H1 (cell line): ENCODE results near the gene SHTN1. TPM values are rescaled to one million over a fixed set of nuclear protein-coding genes. Genes with fewer than 3 reads are reported as not detected.

Source experiments
- CTCF ChIA-PET: fragments of 300-600 bp; sonication (Branson Sonifier 250); formaldehyde crosslinking; loops from one replicate; lab custom pipeline; 2021; ENCODE audit not compliant: partially characterized antibody; lab: Charles Lee
- POLR2A ChIA-PET: fragments of 300-600 bp; sonication (Branson Sonifier 250); formaldehyde crosslinking; loops from one replicate; lab custom pipeline; 2021; ENCODE audit warnings: inconsistent platforms; ENCODE audit not compliant: partially characterized antibody; lab: Charles Lee
- DNase-seq, 2 experiments: peaks; one replicate each; pipeline versions ENCODE4 v3.0.0 to v3.0.0-alpha.2; 2010 to 2022; ENCODE audit warnings: low spot score in 2 of 2, low read depth in 1 of 2, mixed read lengths in 1 of 2
- FAIRE-seq: peaks from 2 replicates; lab custom pipeline; 2011; peaks lifted over from hg19 to GRCh38; lab: Jason Lieb, UNC
- H2AFZ ChIP-seq: 2 replicates; pipeline ENCODE4 v1.8.1; 2012; ENCODE audit warnings: low read length, inconsistent platforms
- H2AK5ac ChIP-seq: 2 replicates; pipeline ENCODE4 v1.6.1; 2013; ENCODE audit warnings: low read depth, low read length
- H2BK120ac ChIP-seq: replicated peaks from 2 replicates; pipeline ENCODE3; 2013; ENCODE audit warnings: low read depth, low read length, inconsistent platforms
- H2BK12ac ChIP-seq: 2 replicates; pipeline ENCODE4 v1.6.1; 2013; ENCODE audit warnings: low read depth, low read length
- H2BK15ac ChIP-seq: 2 replicates; pipeline ENCODE4 v1.6.1; 2013; ENCODE audit warnings: low read length
- H2BK20ac ChIP-seq: 2 replicates; pipeline ENCODE4 v1.6.1; 2013; ENCODE audit warnings: low read length
- H2BK5ac ChIP-seq: 2 replicates; pipeline ENCODE4 v1.6.1; 2013; ENCODE audit warnings: low read depth, low read length
- H3K14ac ChIP-seq: 2 replicates; pipeline ENCODE4 v1.6.1; 2013; ENCODE audit warnings: inconsistent platforms; ENCODE audit not compliant: insufficient read length
- H3K18ac ChIP-seq: 2 replicates; pipeline ENCODE4 v1.6.1; 2013; ENCODE audit warnings: low read length; ENCODE audit errors: extremely low read depth
- H3K23ac ChIP-seq: 2 replicates; pipeline ENCODE4 v1.6.1; 2013; ENCODE audit warnings: inconsistent platforms; ENCODE audit not compliant: insufficient read length
- H3K23me2 ChIP-seq: 2 replicates; pipeline ENCODE4 v1.6.1; 2013; ENCODE audit warnings: low read depth, low read length
- H3K27ac ChIP-seq: 2 replicates; pipeline ENCODE4 v1.6.1; 2011; ENCODE audit warnings: low read depth, low read length, inconsistent platforms
- H3K27me3 ChIP-seq, 4 experiments: replicated peaks in 1 of 4; 1 replicate in 1 of 4; 2 replicates in 3 of 4; pipeline versions ENCODE4 v1.6.1 to v1.8.1; 2011 to 2013; ENCODE audit warnings: low read length in 3 of 4, mild to moderate bottlenecking in 3 of 4, inconsistent platforms in 2 of 4, mixed read lengths in 2 of 4, moderate library complexity in 1 of 4; ENCODE audit not compliant: control insufficient read depth in 3 of 4, insufficient read depth in 3 of 4; ENCODE audit errors: extremely low read depth in 1 of 4
- H3K36me3 ChIP-seq, 4 experiments: 2 replicates each; pipeline versions ENCODE4 v1.6.1 to v1.8.1; 2011 to 2013; ENCODE audit warnings: mild to moderate bottlenecking in 4 of 4, low read length in 3 of 4, moderate library complexity in 2 of 4, control low read depth in 1 of 4, inconsistent platforms in 1 of 4; ENCODE audit not compliant: insufficient read depth in 4 of 4, control insufficient read depth in 2 of 4
- H3K4ac ChIP-seq: replicated peaks from 2 replicates; pipeline ENCODE3; 2013; ENCODE audit warnings: low read length, low read depth, mixed read lengths, inconsistent platforms; ENCODE audit not compliant: insufficient read length
- H3K4me1 ChIP-seq, 4 experiments: replicated peaks in 1 of 4; 1 replicate in 1 of 4; 2 replicates in 3 of 4; pipeline versions ENCODE4 v1.6.1 to v1.8.1; 2011 to 2013; ENCODE audit warnings: low read length in 3 of 4, inconsistent platforms in 2 of 4, mixed read lengths in 1 of 4; ENCODE audit not compliant: insufficient read depth in 4 of 4, control insufficient read depth in 3 of 4
- H3K4me2 ChIP-seq, 2 experiments: 2 replicates each; pipeline versions ENCODE4 v1.6.1 to v1.8.1; 2011 to 2013; ENCODE audit warnings: low read depth in 2 of 2, low read length in 2 of 2, control low read depth in 1 of 2, inconsistent platforms in 1 of 2, mild to moderate bottlenecking in 1 of 2; ENCODE audit not compliant: insufficient read depth in 1 of 2
- H3K4me3 ChIP-seq, 4 experiments: fragments of 200-600, 300-600 bp in 1 of 4; sonication (generic), shearing (Covaris generic), sonication (Bioruptor Twin) in 1 of 4; 2 replicates each; pipeline versions ENCODE4 v1.5.1 to v1.8.1; 2011 to 2016; ENCODE audit warnings: low read length in 4 of 4, low read depth in 3 of 4, control low read depth in 2 of 4, inconsistent platforms in 2 of 4, mild to moderate bottlenecking in 2 of 4, mixed read lengths in 1 of 4, moderate library complexity in 1 of 4; ENCODE audit not compliant: insufficient read depth in 2 of 4; ENCODE audit errors: extremely low read depth in 1 of 4
- H3K56ac ChIP-seq: replicated peaks from 2 replicates; pipeline ENCODE3; 2013; ENCODE audit warnings: low read depth, mild to moderate bottlenecking, mixed read lengths, low read length, inconsistent platforms; ENCODE audit not compliant: insufficient read length
- H3K79me1 ChIP-seq: 2 replicates; pipeline ENCODE4 v1.6.1; 2013; ENCODE audit warnings: low read depth, low read length, control low read depth
- H3K79me2 ChIP-seq, 2 experiments: 2 replicates each; pipeline versions ENCODE4 v1.6.1 to v1.8.1; 2012 to 2013; ENCODE audit warnings: low read length in 2 of 2, mild to moderate bottlenecking in 2 of 2, inconsistent platforms in 1 of 2; ENCODE audit not compliant: insufficient read depth in 2 of 2, control insufficient read depth in 1 of 2
- H3K9ac ChIP-seq, 4 experiments: replicated peaks in 1 of 4; 1 replicate in 1 of 4; 2 replicates in 3 of 4; pipeline versions ENCODE4 v1.6.1 to v1.8.1; 2011 to 2013; ENCODE audit warnings: low read depth in 3 of 4, low read length in 3 of 4, control low read depth in 2 of 4, mild to moderate bottlenecking in 2 of 4, moderate library complexity in 2 of 4, inconsistent platforms in 1 of 4; ENCODE audit errors: extremely low read depth in 1 of 4
- H3K9me3 ChIP-seq, 2 experiments: 2 replicates each; pipeline versions ENCODE4 v1.6.1 to v1.8.1; 2012 to 2013; ENCODE audit warnings: mild to moderate bottlenecking in 2 of 2, moderate library complexity in 2 of 2, control low read depth in 1 of 2, inconsistent platforms in 1 of 2, low read depth in 1 of 2, low read length in 1 of 2, mixed read lengths in 1 of 2; ENCODE audit not compliant: insufficient read depth in 2 of 2
- H4K20me1 ChIP-seq, 2 experiments: replicated peaks in 1 of 2; 2 replicates each; pipeline versions ENCODE3 to v1.8.1; 2011 to 2013; ENCODE audit warnings: inconsistent platforms in 2 of 2, low read length in 2 of 2, mild to moderate bottlenecking in 1 of 2; ENCODE audit not compliant: insufficient read depth in 2 of 2, control insufficient read depth in 1 of 2
- H4K5ac ChIP-seq: 2 replicates; pipeline ENCODE4 v1.6.1; 2013; ENCODE audit warnings: low read length, low read depth, mixed read lengths, inconsistent platforms; ENCODE audit not compliant: insufficient read length
- H4K8ac ChIP-seq: 2 replicates; pipeline ENCODE4 v1.8.0; 2013; ENCODE audit warnings: mild to moderate bottlenecking, moderate library complexity, low read length, inconsistent platforms; ENCODE audit not compliant: insufficient read depth; ENCODE audit errors: extremely low read depth
- H4K91ac ChIP-seq: replicated peaks from 2 replicates; pipeline ENCODE3; 2013; ENCODE audit warnings: low read length, mixed read lengths, inconsistent platforms; ENCODE audit not compliant: insufficient read length
- CBX5 ChIP-seq: fragments of 300-800, 300-1000 bp; sonication (generic); IDR thresholded peaks from 2 replicates; pipeline ENCODE4 v1.7.1; 2016; ENCODE audit warnings: antibody characterized with exemption, low read length, low read depth
- E2F6 ChIP-seq: IDR thresholded peaks from 2 replicates; pipeline ENCODE4 v1.6.1; 2012; ENCODE audit warnings: inconsistent platforms
- ZNF274 ChIP-seq: IDR thresholded peaks from 2 replicates; pipeline ENCODE4 v1.7.0; 2012; ENCODE audit warnings: low read length, borderline replicate concordance; ENCODE audit errors: extremely low read depth
- WGBS, 2 experiments: shearing (Covaris generic) in 1 of 2; methylation state at CpG; one replicate each; pipeline versions ENCODE4 v1.1.6 to v1.1.7; 2013 to 2015; ENCODE audit warnings: low lambda C conversion rate in 2 of 2, mixed read lengths in 2 of 2, inconsistent platforms in 1 of 2, low coverage in 1 of 2, missing lambda C conversion rate in 1 of 2; ENCODE audit not compliant: insufficient replicate concordance in 2 of 2, insufficient coverage in 1 of 2, insufficient read length in 1 of 2; ENCODE audit errors: extremely low coverage in 1 of 2, missing lambda C conversion rate in 1 of 2; 5-methylcytosine and 5-hydroxymethylcytosine counted together
- polyA plus RNA-seq, 7 experiments: library from polyadenylated mRNA; depleted of rRNA in 3 of 7; stranded (reverse) in 5 of 7; unstranded in 2 of 7; fragments of >200 nt in 5 of 7; fragments of 200-250 nt in 2 of 7; gene quantifications; 1 replicate in 5 of 7; 2 replicates in 1 of 7; 4 replicates in 1 of 7; pipeline versions ENCODE4 v1.2.1 to v1.2.3, GENCODE V29; 2011 to 2013; ENCODE audit warnings: missing spikeins in 2 of 7, mixed read lengths in 2 of 7
- total RNA-seq: library from RNA; stranded (reverse); fragmentation: NEBNext Ultra II Directional; extraction: Animal tissue kit (Norgen Biotek cat#: 25700); gene quantifications from 2 replicates; pipeline ENCODE4 v1.2.1, GENCODE V29; 2021

The SHTN1 gene
- total and polyA plus RNA-seq, 2 of the 8 experiments (the other 6 are each of a cell fraction or from before 2014, with no cell fraction given), result 3.3 to 12.7 TPM

GRCh38 chr10:116985611-116986010 lies 19.4 kb downstream of the SHTN1 start:
- Histone ChIP-seq H2AFZ (no peak overlapping the region), H2BK5ac (no peak overlapping the region), H3K4me2 (no peak overlapping the region), H3K23ac (no peak overlapping the region), H3K79me2 (peaks cover 0 to 3% of the 10 kb centered on the region in 2 experiments; a peak in 1 of 4 replicates), H3K18ac (no peak overlapping the region), H3K36me3 (no peaks in the 10 kb centered on the region), H3K79me1 (no peaks in the 10 kb centered on the region), H3K9ac (no peak overlapping the region), H3K56ac (no peak overlapping the region), H3K9me3 (no peaks in the 10 kb centered on the region), H2BK12ac (no peak overlapping the region), H4K20me1 (no peaks in the 10 kb centered on the region), H2AK5ac (no peak overlapping the region), H3K4me1 (peaks cover 0 to 5% (median 3%) of the 10 kb centered on the region in 4 experiments; a peak in 4 of 7 replicates), H4K91ac (no peak overlapping the region), H2BK20ac (no peak overlapping the region), H3K4me3 (no peak overlapping the region), H3K14ac (no peak overlapping the region), H2BK15ac (no peak overlapping the region), H4K5ac (no peak overlapping the region), H3K4ac (no peak overlapping the region), H4K8ac (no peak overlapping the region), H2BK120ac (no peak overlapping the region), H3K27ac (no peak overlapping the region), H3K23me2 (no peaks in the 10 kb centered on the region), H3K27me3 (no peaks in the 10 kb centered on the region)
- DNase-seq, result no peak
- ChIA-PET POLR2A (no interaction called here), CTCF (interaction anchor here (0.5 to 1.8 kb wide), 3 partner anchors 11 to 779 kb away, joined by 3 to 6 read pairs (median 4); no protein-coding TSS in a partner anchor)
- 86% methylated on average over 2 of the region's 2 CpGs; no CpG with 5 or more reads in 1 of the 2 experiments for WGBS, 2 experiments
- FAIRE-seq, result no peak
- no peak for TF ChIP-seq CBX5
- no peak for TF ChIP-seq ZNF274
- no peak for TF ChIP-seq E2F6
